IMR-90 (cell line): ENCODE data around the gene EXOC2. TPM values are rescaled to one million over a fixed set of nuclear protein-coding genes. Genes with fewer than 3 reads are reported as not detected.

ENCODE experiments used
- ATAC-seq: fragments of 200-7000 bp; cut with Tn5 transposase; 2 replicates; pipeline ENCODE4 v1.9.1; 2020; ENCODE audit warnings: low read depth, mild to moderate bottlenecking, moderate library complexity
- BruUV-seq: library from RNA; stranded (reverse); fragments of 400-500 nt; replicated peaks from 2 replicates; lab custom pipeline; 2021; lab: Mats Ljungman, UMichigan
- CTCF ChIA-PET: fragments of 300-600 bp; formaldehyde crosslinking; extraction: SDS; loops from one replicate; lab custom pipeline; 2021; ENCODE audit warnings: antibody characterized with exemption; lab: Yijun Ruan, JAX
- POLR2A ChIA-PET: fragments of 300-600 bp; sonication (Branson Sonifier 250); formaldehyde crosslinking; loops from one replicate; lab custom pipeline; 2022; ENCODE audit warnings: antibody characterized with exemption; ENCODE audit not compliant: unreplicated experiment; lab: Charles Lee
- DNase-seq: peaks from one replicate; pipeline ENCODE4 v3.0.0; 2013
- H2AFZ ChIP-seq: replicated peaks from 2 replicates; pipeline ENCODE3; 2013; ENCODE audit warnings: low read length, mild to moderate bottlenecking; ENCODE audit not compliant: poor library complexity
- H2AK5ac ChIP-seq: 2 replicates; pipeline ENCODE4 v1.6.1; 2013; ENCODE audit warnings: low read depth, low read length, inconsistent platforms
- H2AK9ac ChIP-seq: replicated peaks from 2 replicates; pipeline ENCODE3; 2013; ENCODE audit warnings: mild to moderate bottlenecking, low read depth, low read length, moderate library complexity; ENCODE audit not compliant: poor library complexity
- H2BK120ac ChIP-seq: 2 replicates; pipeline ENCODE4 v1.6.1; 2013; ENCODE audit warnings: low read depth, low read length, inconsistent platforms
- H2BK15ac ChIP-seq: 3 replicates; pipeline ENCODE4 v1.6.1; 2013; ENCODE audit warnings: low read depth, low read length, inconsistent platforms
- H2BK20ac ChIP-seq: 2 replicates; pipeline ENCODE4 v1.6.1; 2013; ENCODE audit warnings: low read depth, mild to moderate bottlenecking, inconsistent platforms, low read length, moderate library complexity
- H2BK5ac ChIP-seq: 2 replicates; pipeline ENCODE4 v1.6.1; 2013; ENCODE audit warnings: mild to moderate bottlenecking, low read depth, low read length, inconsistent platforms; ENCODE audit not compliant: poor library complexity, severe bottlenecking
- H3K14ac ChIP-seq: replicated peaks from 2 replicates; pipeline ENCODE4 v1.6.1; 2013; ENCODE audit warnings: low read depth, low read length, inconsistent platforms
- H3K18ac ChIP-seq: 2 replicates; pipeline ENCODE4 v1.6.1; 2013; ENCODE audit warnings: low read depth, low read length, control low read depth
- H3K23ac ChIP-seq: 2 replicates; pipeline ENCODE4 v1.6.1; 2013; ENCODE audit warnings: low read depth, low read length, inconsistent platforms
- H3K27ac ChIP-seq: 2 replicates; pipeline ENCODE4 v1.5.1; 2013; ENCODE audit warnings: mild to moderate bottlenecking, control low read depth, low read length; ENCODE audit not compliant: insufficient read depth
- H3K27me3 ChIP-seq: 2 replicates; pipeline ENCODE4 v1.6.1; 2013; ENCODE audit warnings: low read length; ENCODE audit not compliant: control insufficient read depth, insufficient read depth
- H3K36me3 ChIP-seq: 2 replicates; pipeline ENCODE4 v1.6.1; 2013; ENCODE audit warnings: low read length, mixed read lengths; ENCODE audit not compliant: control insufficient read depth, insufficient read depth
- H3K4ac ChIP-seq: 2 replicates; pipeline ENCODE4 v1.6.1; 2013; ENCODE audit warnings: low read depth, low read length, inconsistent platforms
- H3K4me1 ChIP-seq: 2 replicates; pipeline ENCODE4 v1.6.1; 2013; ENCODE audit warnings: low read length, mixed read lengths; ENCODE audit not compliant: control insufficient read depth, insufficient read depth
- H3K4me2 ChIP-seq: 2 replicates; pipeline ENCODE4 v1.6.1; 2013; ENCODE audit warnings: low read depth, mild to moderate bottlenecking, control low read depth, low read length, moderate library complexity
- H3K4me3 ChIP-seq: 2 replicates; pipeline ENCODE4 v1.5.1; 2013; ENCODE audit warnings: low read depth, mild to moderate bottlenecking, control low read depth, low read length, moderate library complexity; ENCODE audit not compliant: insufficient read depth
- H3K56ac ChIP-seq: 2 replicates; pipeline ENCODE4 v1.6.1; 2013; ENCODE audit warnings: low read length, inconsistent platforms; ENCODE audit not compliant: insufficient read depth; ENCODE audit errors: extremely low read depth
- H3K79me1 ChIP-seq, 2 experiments: 2 replicates each; pipeline ENCODE4 v1.6.1; 2013; ENCODE audit warnings: low read length in 2 of 2, inconsistent platforms in 1 of 2, low read depth in 1 of 2
- H3K9ac ChIP-seq: 2 replicates; pipeline ENCODE4 v1.6.1; 2013; ENCODE audit warnings: low read depth, low read length, control low read depth
- H3K9me1 ChIP-seq: 2 replicates; pipeline ENCODE4 v1.6.1; 2013; ENCODE audit warnings: low read length, inconsistent platforms; ENCODE audit not compliant: insufficient read depth
- H3K9me3 ChIP-seq: 2 replicates; pipeline ENCODE4 v1.6.1; 2013; ENCODE audit warnings: low read length; ENCODE audit not compliant: control insufficient read depth, insufficient read depth
- H4K20me1 ChIP-seq: 2 replicates; pipeline ENCODE4 v1.6.1; 2013; ENCODE audit warnings: low read length, inconsistent platforms; ENCODE audit not compliant: insufficient read depth
- H4K5ac ChIP-seq: 2 replicates; pipeline ENCODE4 v1.6.1; 2013; ENCODE audit warnings: mild to moderate bottlenecking, low read depth, low read length, control low read depth
- H4K8ac ChIP-seq, 2 experiments: 2 replicates each; pipeline ENCODE4 v1.6.1; 2013; ENCODE audit warnings: low read depth in 2 of 2, low read length in 2 of 2, control low read depth in 1 of 2, inconsistent platforms in 1 of 2
- H4K91ac ChIP-seq: 2 replicates; pipeline ENCODE4 v1.6.1; 2013; ENCODE audit warnings: low read depth, low read length, inconsistent platforms; ENCODE audit not compliant: insufficient read depth
- BHLHE40 ChIP-seq: fragments of 150-350 bp; IDR thresholded peaks from 2 replicates; pipeline ENCODE4 v1.6.1; 2016; ENCODE audit warnings: mild to moderate bottlenecking, low read depth, low read length
- CEBPB ChIP-seq: IDR thresholded peaks from 2 replicates; pipeline ENCODE4 v1.6.1; 2012; ENCODE audit warnings: low read depth, low read length, improper control_type of control experiment
- CHD1 ChIP-seq: IDR thresholded peaks from 2 replicates; pipeline ENCODE4 v1.6.1; 2012; ENCODE audit warnings: low read depth, low read length, improper control_type of control experiment
- FOS ChIP-seq: fragments of 150-350 bp; IDR thresholded peaks from 2 replicates; pipeline ENCODE4 v1.6.1; 2016; ENCODE audit warnings: low read depth, low read length
- MAFK ChIP-seq: IDR thresholded peaks from 2 replicates; pipeline ENCODE4 v1.6.1; 2012; ENCODE audit warnings: low read depth, low read length, improper control_type of control experiment
- MAZ ChIP-seq: IDR thresholded peaks from 2 replicates; pipeline ENCODE4 v1.6.1; 2012; ENCODE audit warnings: low read depth, mild to moderate bottlenecking, low read length, improper control_type of control experiment, moderate library complexity, borderline replicate concordance
- NFE2L2 ChIP-seq: fragments of 150-350 bp; IDR thresholded peaks from 2 replicates; pipeline ENCODE4 v1.6.1; 2016; ENCODE audit warnings: low read depth, mild to moderate bottlenecking, low read length
- POLR2A ChIP-seq: IDR thresholded peaks from 2 replicates; pipeline ENCODE4 v1.6.1; 2012; ENCODE audit warnings: mild to moderate bottlenecking, low read depth, low read length
- RAD21 ChIP-seq: IDR thresholded peaks from 2 replicates; pipeline ENCODE4 v1.6.1; 2012; ENCODE audit warnings: low read length, improper control_type of control experiment
- RCOR1 ChIP-seq: IDR thresholded peaks from 2 replicates; pipeline ENCODE4 v1.6.1; 2012; ENCODE audit warnings: mild to moderate bottlenecking, low read length, improper control_type of control experiment; ENCODE audit not compliant: insufficient replicate concordance
- RFX5 ChIP-seq: IDR thresholded peaks from 2 replicates; pipeline ENCODE4 v1.8.0; 2012; ENCODE audit warnings: low read depth, mild to moderate bottlenecking, low read length, moderate library complexity
- SMC3 ChIP-seq: fragments of 150-350 bp; IDR thresholded peaks from 2 replicates; pipeline ENCODE4 v1.6.1; 2016; ENCODE audit warnings: low read depth, mild to moderate bottlenecking, antibody characterized with exemption, low read length, moderate library complexity
- USF2 ChIP-seq: fragments of 150-350 bp; IDR thresholded peaks from 2 replicates; pipeline ENCODE4 v1.6.1; 2017; ENCODE audit warnings: mild to moderate bottlenecking, antibody characterized with exemption, low read length, low read depth
- WGBS, 2 experiments: methylation state at CpG; one replicate each; pipeline versions ENCODE4 v1.1.5 to v1.1.7; 2013; ENCODE audit warnings: missing lambda C conversion rate in 2 of 2; ENCODE audit not compliant: insufficient read length in 1 of 2; ENCODE audit errors: extremely low coverage in 2 of 2; 5-methylcytosine and 5-hydroxymethylcytosine counted together
- dilution Hi-C: fragments of 300-500 bp; cut with HindIII; formaldehyde crosslinking; loops from one replicate; pipeline ENCODE4 v1.14.3; 2018; ENCODE audit warnings: low sequenced_read_pairs; ENCODE audit not compliant: unreplicated experiment
- in situ Hi-C: fragments of 300-500 bp; cut with MboI; formaldehyde crosslinking; loops from 3 replicates; pipeline ENCODE4 v1.14.3; 2019; ENCODE audit warnings: low sequenced_read_pairs, inconsistent platforms, mixed read lengths
- intact Hi-C: fragments of 100-400 bp; cut with micrococcal nuclease; formaldehyde crosslinking; loops from 2 replicates; pipeline ENCODE4 v1.10.0; 2022
- polyA plus RNA-seq, 3 experiments: library from polyadenylated mRNA; depleted of rRNA; stranded (reverse); fragments of >200 nt; gene quantifications; 2 replicates each; pipeline ENCODE4 v1.2.3, GENCODE V29; 2012; ENCODE audit warnings: low replicate concordance in 1 of 3
- total RNA-seq: library from RNA; depleted of rRNA; stranded (reverse); fragments of >200 nt; gene quantifications from 2 replicates; pipeline ENCODE4 v1.2.3, GENCODE V29; 2012
- TF ChIP-seq, protein P1 (sequence below): conservative IDR thresholded peaks from 2 replicates; pipeline ENCODE4 v1.5.1; 2012; ENCODE audit warnings: mild to moderate bottlenecking, low read depth, low read length, improper control_type of control experiment
- TF ChIP-seq, protein P2 (sequence below): fragments of 150-350 bp; IDR thresholded peaks from 2 replicates; pipeline ENCODE4 v1.6.1; 2016; ENCODE audit warnings: low read depth, mild to moderate bottlenecking, low read length, moderate library complexity, borderline replicate concordance

The EXOC2 gene
- total and polyA plus RNA-seq, 2 of the 4 experiments (the other 2 are of a cell fraction) = 13.1 to 37.3 TPM

DNA sequence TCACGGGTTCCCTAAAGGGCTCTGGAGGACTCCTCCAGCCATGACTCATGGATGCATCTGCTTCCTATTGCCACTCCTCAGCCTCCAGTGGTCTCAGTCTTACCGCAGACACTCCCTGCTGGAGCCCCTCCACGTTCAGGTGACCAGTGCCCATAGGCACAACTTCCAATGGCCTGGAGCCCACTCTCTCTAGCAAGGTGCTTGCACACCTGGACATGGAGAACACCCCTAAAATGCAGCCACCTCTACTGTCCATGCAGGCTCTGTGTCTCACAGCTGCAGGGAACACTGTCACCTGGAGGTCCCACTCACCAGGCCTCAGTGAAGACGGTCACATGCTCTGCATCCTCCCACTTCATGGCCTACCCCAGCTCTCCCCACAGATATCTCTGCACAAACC is 72.0 kb downstream of the EXOC2 start:
- Histone ChIP-seq H4K8ac (no peak overlapping the region), H2BK5ac (no peak overlapping the region), H4K91ac (no peak overlapping the region), H2BK120ac (no peak overlapping the region), H2AK9ac (no peak overlapping the region), H3K56ac (no peak overlapping the region), H4K20me1 (no peaks in the 10 kb centered on the region), H4K5ac (no peak overlapping the region), H3K18ac (no peak overlapping the region), H3K14ac (no peak overlapping the region), H2AK5ac (no peak overlapping the region), H3K79me1 (peaks cover 17 to 41% of the 10 kb centered on the region in 2 experiments), H2BK20ac (no peak overlapping the region), H3K9me3 (no peaks in the 10 kb centered on the region), H3K4me1 (no peaks in the 10 kb centered on the region), H3K4me2 (no peak overlapping the region), H3K27ac (no peak overlapping the region), H3K27me3 (no peaks in the 10 kb centered on the region), H3K4ac (no peak overlapping the region), H3K4me3 (no peak overlapping the region), H3K23ac (no peak overlapping the region), H3K36me3 (peaks cover 8% of the 10 kb centered on the region), H2AFZ (no peak overlapping the region), H3K9ac (no peak overlapping the region), H2BK15ac (no peak overlapping the region), H3K9me1 (peaks cover 15% of the 10 kb centered on the region)
- DNase-seq = no peak
- intact Hi-C loops = loop anchor here (10.0 kb wide), 1 partner anchor 164 kb away; no protein-coding TSS in a partner anchor
- no peak for ATAC-seq
- ChIA-PET POLR2A (no interaction called here), CTCF (no interaction called here)
- BruUV-seq = no TSS peak
- TF ChIP-seq RFX5 (no peak), CEBPB (no peak), CHD1 (no peak), FOS (no peak), NFE2L2 (no peak), POLR2A (no peak), BHLHE40 (no peak), MAFK (no peak), RCOR1 (no peak), USF2 (no peak), MAZ (no peak), RAD21 (no peak), SMC3 (no peak)
- TF ChIP-seq, protein P1, sequence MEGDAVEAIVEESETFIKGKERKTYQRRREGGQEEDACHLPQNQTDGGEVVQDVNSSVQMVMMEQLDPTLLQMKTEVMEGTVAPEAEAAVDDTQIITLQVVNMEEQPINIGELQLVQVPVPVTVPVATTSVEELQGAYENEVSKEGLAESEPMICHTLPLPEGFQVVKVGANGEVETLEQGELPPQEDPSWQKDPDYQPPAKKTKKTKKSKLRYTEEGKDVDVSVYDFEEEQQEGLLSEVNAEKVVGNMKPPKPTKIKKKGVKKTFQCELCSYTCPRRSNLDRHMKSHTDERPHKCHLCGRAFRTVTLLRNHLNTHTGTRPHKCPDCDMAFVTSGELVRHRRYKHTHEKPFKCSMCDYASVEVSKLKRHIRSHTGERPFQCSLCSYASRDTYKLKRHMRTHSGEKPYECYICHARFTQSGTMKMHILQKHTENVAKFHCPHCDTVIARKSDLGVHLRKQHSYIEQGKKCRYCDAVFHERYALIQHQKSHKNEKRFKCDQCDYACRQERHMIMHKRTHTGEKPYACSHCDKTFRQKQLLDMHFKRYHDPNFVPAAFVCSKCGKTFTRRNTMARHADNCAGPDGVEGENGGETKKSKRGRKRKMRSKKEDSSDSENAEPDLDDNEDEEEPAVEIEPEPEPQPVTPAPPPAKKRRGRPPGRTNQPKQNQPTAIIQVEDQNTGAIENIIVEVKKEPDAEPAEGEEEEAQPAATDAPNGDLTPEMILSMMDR = no peak
- TF ChIP-seq, protein P2, sequence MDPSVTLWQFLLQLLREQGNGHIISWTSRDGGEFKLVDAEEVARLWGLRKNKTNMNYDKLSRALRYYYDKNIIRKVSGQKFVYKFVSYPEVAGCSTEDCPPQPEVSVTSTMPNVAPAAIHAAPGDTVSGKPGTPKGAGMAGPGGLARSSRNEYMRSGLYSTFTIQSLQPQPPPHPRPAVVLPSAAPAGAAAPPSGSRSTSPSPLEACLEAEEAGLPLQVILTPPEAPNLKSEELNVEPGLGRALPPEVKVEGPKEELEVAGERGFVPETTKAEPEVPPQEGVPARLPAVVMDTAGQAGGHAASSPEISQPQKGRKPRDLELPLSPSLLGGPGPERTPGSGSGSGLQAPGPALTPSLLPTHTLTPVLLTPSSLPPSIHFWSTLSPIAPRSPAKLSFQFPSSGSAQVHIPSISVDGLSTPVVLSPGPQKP = no peak
- WGBS, 2 experiments = 83% methylated on average over 1 of the region's 4 CpGs; no CpG with 5 or more reads in 1 of the 2 experiments
- dilution Hi-C loops = no loop called here
- in situ Hi-C loops = no loop called here
